ENCODE results near the gene PCDHAC1. TPM values are rescaled to one million over a fixed set of nuclear protein-coding genes. Genes with fewer than 3 reads are reported as not detected.
"Not testable (repeated sequence)": the region's sequence is repeated elsewhere in the genome, so short reads cannot be mapped to it uniquely, and the experiment has no call there.

The PCDHAC1 gene
- total RNA-seq (1 to 10 TPM in 2 of 9 donors, under 1 TPM in 7; 0.29 to 1.4 (median 0.70) TPM), polyA plus RNA-seq (under 1 TPM; 0.10 to 0.81 (median 0.16) TPM)
- long read RNA-seq, donor 1 = 0 reads
- long read RNA-seq, donor 2 = 0 reads
- long read RNA-seq, donor 3 = 0 reads
- long read RNA-seq, donor 4 = 0 reads
- long read RNA-seq, donor 5 = 0 reads
- long read RNA-seq, donor 6 = 0 reads
- long read RNA-seq, donor 7 = 0 reads
- long read RNA-seq, donor 8 = 0 reads
- long read RNA-seq, donor 9 = 0 reads
- long read RNA-seq, donor 10 = 0 reads

- peak within 1 kb of the TSS in 2 of 5 donors; percentile 41 to 53 for H3K27ac ChIP-seq
- WGBS, 4 donors = 2 to 7% (median 4%) methylated on average over 15 to 41 of the region's 41 CpGs
- no peaks in the 10 kb centered on the region for H3K36me3 ChIP-seq (replicated peaks in 1 of 2)
- H3K4me3 ChIP-seq = peak within 1 kb of the TSS in 1 of 4 donors; percentile 53
- peaks cover 13% of the 10 kb centered on the region for H3K27me3 ChIP-seq
- H3K9me3 ChIP-seq (replicated peaks in 1 of 3) = no peaks in the 10 kb centered on the region
- no peak for TF ChIP-seq POLR2A (IDR thresholded peaks at IDR 0.05)
- TF ChIP-seq CTCF (IDR thresholded peaks at IDR 0.05) = no peak
- DNase-seq = peak in 1 of 7 donors; percentile 19
- intact Hi-C loops (cut with DNase I) = no loop called here
- H3K4me1 ChIP-seq (replicated peaks in 1 of 2) = no peaks in the 10 kb centered on the region
Measured at GRCh38 chr5:140925806-140926442, at the start of gene PCDHAC1. TSS of gene PCDHAC1 (plus strand) at chr5:140926299. CDS start at chr5:140926893, 594 bp downstream.

DNA sequence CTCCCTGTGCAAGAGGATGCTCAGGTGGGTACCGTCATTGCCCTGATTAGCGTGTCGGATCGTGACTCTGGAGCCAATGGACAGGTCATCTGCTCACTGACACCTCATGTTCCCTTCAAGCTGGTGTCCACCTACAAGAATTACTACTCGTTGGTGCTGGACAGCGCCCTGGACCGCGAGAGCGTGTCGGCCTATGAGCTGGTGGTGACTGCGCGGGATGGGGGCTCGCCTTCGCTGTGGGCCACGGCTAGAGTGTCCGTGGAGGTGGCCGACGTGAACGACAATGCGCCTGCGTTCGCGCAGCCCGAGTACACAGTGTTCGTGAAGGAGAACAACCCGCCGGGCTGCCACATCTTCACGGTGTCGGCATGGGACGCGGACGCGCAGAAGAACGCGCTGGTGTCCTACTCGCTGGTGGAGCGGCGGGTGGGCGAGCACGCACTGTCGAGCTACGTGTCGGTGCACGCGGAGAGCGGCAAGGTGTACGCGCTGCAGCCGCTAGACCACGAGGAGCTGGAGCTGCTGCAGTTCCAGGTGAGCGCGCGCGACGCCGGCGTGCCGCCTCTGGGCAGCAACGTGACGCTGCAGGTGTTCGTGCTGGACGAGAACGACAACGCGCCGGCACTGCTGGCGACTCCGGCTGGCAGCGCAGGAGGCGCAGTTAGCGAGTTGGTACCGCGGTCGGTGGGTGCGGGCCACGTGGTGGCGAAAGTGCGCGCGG lies 49.4 kb upstream of the PCDHAC1 start:
- H3K36me3 ChIP-seq (replicated peaks in 1 of 2); DNase-seq; H3K27ac ChIP-seq; H3K4me3 ChIP-seq; H3K9me3 ChIP-seq (replicated peaks in 1 of 3); intact Hi-C loops (cut with DNase I); H3K4me1 ChIP-seq (replicated peaks in 1 of 2): not testable (repeated sequence)
- peaks cover 16% of the 10 kb centered on the region for H3K27me3 ChIP-seq
- WGBS, 4 donors = 30 to 51% (median 42%) methylated on average over 18 to 80 of the region's 80 CpGs

- Histone ChIP-seq H3K9me3 (replicated peaks in 1 of 3) (no peaks in the 10 kb centered on the region), H3K4me3 (no peak overlapping the region), H3K4me1 (replicated peaks in 1 of 2) (no peaks in the 10 kb centered on the region), H3K27me3 (peaks cover 16% of the 10 kb centered on the region), H3K36me3 (replicated peaks in 1 of 2) (no peaks in the 10 kb centered on the region), H3K27ac (no peak overlapping the region)
- intact Hi-C loops (cut with DNase I) = no loop called here
- DNase-seq = no peak
- TF ChIP-seq POLR2A (IDR thresholded peaks at IDR 0.05) (no peak), CTCF (IDR thresholded peaks at IDR 0.05) (no peak)
- 35 to 39% (median 36%) methylated on average over 11 to 37 of the region's 37 CpGs for WGBS, 4 donors
Measured at GRCh38 chr5:140877262-140877581, 48.9 kb upstream of the PCDHAC1 start.

- Histone ChIP-seq H3K9me3 (replicated peaks in 1 of 3) (no peaks in the 10 kb centered on the region), H3K36me3 (replicated peaks in 1 of 2) (no peaks in the 10 kb centered on the region), H3K27me3 (peaks cover 5% of the 10 kb centered on the region), H3K4me1 (replicated peaks in 1 of 2) (no peaks in the 10 kb centered on the region), H3K4me3 (peak within 1 kb of the TSS in 1 of 4 donors; percentile 35), H3K27ac (no peak within 1 kb of the TSS)
- DNase-seq = no peak
- intact Hi-C loops (cut with DNase I) = no loop called here
- 9 to 14% (median 11%) methylated on average over 14 to 35 of the region's 35 CpGs for WGBS, 4 donors
- peak in 4 of 6 experiments; percentile 13 to 41 (median 30) for TF ChIP-seq CTCF (IDR thresholded peaks at IDR 0.05)
- TF ChIP-seq POLR2A (IDR thresholded peaks at IDR 0.05) = no peak
Measured at GRCh38 chr5:140881889-140882590, 44.1 kb upstream of the PCDHAC1 start, which contains the start of gene PCDHA13. TSS of gene PCDHA13 (plus strand) at chr5:140882124. CDS start at chr5:140882269, 145 bp downstream.

Measured in adrenal gland (tissue), 19 donors.